Neural progenitor cell (in vitro differentiated cells): ENCODE results near the gene SHROOM1. TPM values are rescaled to one million over a fixed set of nuclear protein-coding genes. Genes with fewer than 3 reads are reported as not detected.

ENCODE experiments used
- DNase-seq: peaks from one replicate; pipeline ENCODE4 v3.0.0-alpha.2; 2016; ENCODE audit warnings: low spot score
- H2AFZ ChIP-seq: fragments of 200-600 bp; sonication (generic); replicated peaks from 2 replicates; pipeline ENCODE4 v1.6.1; 2016; ENCODE audit warnings: antibody characterized with exemption
- H3F3A ChIP-seq: fragments of 200-600 bp; sonication (generic); 2 replicates; pipeline ENCODE4 v1.6.1; 2016; ENCODE audit warnings: antibody characterized with exemption, low read depth
- H3K27ac ChIP-seq: fragments of 200-600 bp; sonication (generic); 2 replicates; pipeline ENCODE4 v1.5.1; 2016; ENCODE audit warnings: mild to moderate bottlenecking
- H3K27me3 ChIP-seq: fragments of 200-600 bp; sonication (generic); 2 replicates; pipeline ENCODE4 v1.6.1; 2016; ENCODE audit warnings: mild to moderate bottlenecking, moderate library complexity
- H3K36me3 ChIP-seq: fragments of 200-600 bp; sonication (generic); 2 replicates; pipeline ENCODE4 v1.5.1; 2016
- H3K4me1 ChIP-seq: fragments of 200-600 bp; sonication (generic); 2 replicates; pipeline ENCODE4 v1.6.1; 2016; ENCODE audit warnings: mixed run types
- H3K4me2 ChIP-seq: fragments of 200-600 bp; sonication (generic); 2 replicates; pipeline ENCODE4 v1.6.1; 2016
- H3K4me3 ChIP-seq: fragments of 200-600 bp; sonication (generic); 2 replicates; pipeline ENCODE4 v1.5.1; 2016
- H3K79me2 ChIP-seq: fragments of 200-600 bp; sonication (generic); 2 replicates; pipeline ENCODE4 v1.6.1; 2016; ENCODE audit warnings: low read depth
- H3K9ac ChIP-seq: fragments of 200-600 bp; sonication (generic); 2 replicates; pipeline ENCODE4 v1.6.1; 2016
- H3K9me3 ChIP-seq: fragments of 200-600 bp; sonication (generic); 2 replicates; pipeline ENCODE4 v1.5.1; 2016; ENCODE audit warnings: low read depth
- H4K20me1 ChIP-seq: fragments of 200-600 bp; sonication (generic); 2 replicates; pipeline ENCODE4 v1.6.1; 2016; ENCODE audit warnings: low read depth
- H3K27ac Mint-ChIP-seq: 3 replicates; pipeline ENCODE4 v1.8.0; 2021; ENCODE audit warnings: mixed read lengths
- H3K27me3 Mint-ChIP-seq: 2 replicates; pipeline ENCODE4 v1.8.0; 2022; ENCODE audit warnings: low read depth, mild to moderate bottlenecking, inconsistent platforms, moderate library complexity, mixed read lengths; ENCODE audit not compliant: insufficient read depth
- H3K36me3 Mint-ChIP-seq: 3 replicates; pipeline ENCODE4 v1.8.0; 2021; ENCODE audit warnings: mixed read lengths
- H3K4me1 Mint-ChIP-seq: 3 replicates; pipeline ENCODE4 v1.8.0; 2021; ENCODE audit warnings: mixed read lengths
- H3K4me3 Mint-ChIP-seq: 3 replicates; pipeline ENCODE4 v1.8.0; 2021; ENCODE audit warnings: mild to moderate bottlenecking, moderate library complexity, mixed read lengths
- H3K9me3 Mint-ChIP-seq: 3 replicates; pipeline ENCODE4 v1.8.0; 2020; ENCODE audit warnings: mixed read lengths
- EZH2 ChIP-seq: fragments of 200-600 bp; sonication (generic); IDR thresholded peaks from 2 replicates; pipeline ENCODE4 v1.6.1; 2017; ENCODE audit warnings: antibody characterized with exemption, mild to moderate bottlenecking, moderate library complexity
- EZH2phosphoT487 ChIP-seq: fragments of 200-600 bp; sonication (generic); IDR thresholded peaks from 2 replicates; pipeline ENCODE4 v1.6.1; 2017; ENCODE audit warnings: antibody characterized with exemption
- total RNA-seq: library from RNA; depleted of rRNA; stranded (reverse); fragments of >200 nt; gene quantifications from 2 replicates; pipeline ENCODE4 v1.2.3, GENCODE V29; 2015; ENCODE audit warnings: low replicate concordance
- TF ChIP-seq, protein P1 (sequence below): fragments of 200-600 bp; sonication (generic); IDR thresholded peaks from 2 replicates; pipeline ENCODE4 v1.5.1; 2017; ENCODE audit warnings: antibody characterized with exemption, mild to moderate bottlenecking

SHROOM1 gene
- total RNA-seq, 1 donor from 2014 or later: 0.36 TPM

DNA sequence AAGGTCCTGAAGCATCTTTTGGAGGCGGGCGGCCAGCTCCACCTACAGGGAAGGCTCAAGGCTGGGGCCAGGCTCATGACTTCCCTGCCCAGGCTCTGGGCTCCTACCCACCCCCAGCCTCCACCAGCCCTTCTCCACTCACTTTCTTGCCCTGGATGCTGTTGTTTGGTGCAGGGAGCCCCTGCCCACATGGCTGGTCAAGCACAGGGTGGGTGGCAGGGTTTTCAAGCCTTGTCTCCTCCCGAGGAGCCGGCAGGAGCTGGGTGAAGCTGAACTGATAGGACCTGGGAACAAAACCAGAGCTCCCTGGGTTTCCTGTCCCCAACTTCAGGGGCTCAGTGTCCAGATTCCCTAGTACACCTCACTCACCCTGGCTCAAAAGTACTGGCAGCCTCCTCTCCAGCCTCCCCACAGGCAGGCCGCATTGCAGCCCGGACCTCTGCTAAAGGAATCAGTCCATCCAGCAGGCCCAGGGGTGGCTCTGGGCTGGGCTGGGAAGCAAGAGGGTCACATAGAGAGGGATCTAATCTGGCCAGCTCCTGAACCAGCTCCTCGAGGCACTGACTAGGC, 6.9 kb downstream of the SHROOM1 start:
- H3K27ac ChIP-seq: no peak overlapping the region
- Mint-ChIP-seq H3K9me3 (no peaks in the 10 kb centered on the region), H3K36me3 (no peaks in the 10 kb centered on the region), H3K27me3 (peaks cover 33% of the 10 kb centered on the region), H3K4me3 (no peak overlapping the region), H3K27ac (no peak overlapping the region), H3K4me1 (peaks cover 11% of the 10 kb centered on the region)
- H3K9ac ChIP-seq: no peak overlapping the region
- no peaks in the 10 kb centered on the region for H3K4me1 ChIP-seq
- H3K79me2 ChIP-seq: no peaks in the 10 kb centered on the region
- TF ChIP-seq, protein P1, sequence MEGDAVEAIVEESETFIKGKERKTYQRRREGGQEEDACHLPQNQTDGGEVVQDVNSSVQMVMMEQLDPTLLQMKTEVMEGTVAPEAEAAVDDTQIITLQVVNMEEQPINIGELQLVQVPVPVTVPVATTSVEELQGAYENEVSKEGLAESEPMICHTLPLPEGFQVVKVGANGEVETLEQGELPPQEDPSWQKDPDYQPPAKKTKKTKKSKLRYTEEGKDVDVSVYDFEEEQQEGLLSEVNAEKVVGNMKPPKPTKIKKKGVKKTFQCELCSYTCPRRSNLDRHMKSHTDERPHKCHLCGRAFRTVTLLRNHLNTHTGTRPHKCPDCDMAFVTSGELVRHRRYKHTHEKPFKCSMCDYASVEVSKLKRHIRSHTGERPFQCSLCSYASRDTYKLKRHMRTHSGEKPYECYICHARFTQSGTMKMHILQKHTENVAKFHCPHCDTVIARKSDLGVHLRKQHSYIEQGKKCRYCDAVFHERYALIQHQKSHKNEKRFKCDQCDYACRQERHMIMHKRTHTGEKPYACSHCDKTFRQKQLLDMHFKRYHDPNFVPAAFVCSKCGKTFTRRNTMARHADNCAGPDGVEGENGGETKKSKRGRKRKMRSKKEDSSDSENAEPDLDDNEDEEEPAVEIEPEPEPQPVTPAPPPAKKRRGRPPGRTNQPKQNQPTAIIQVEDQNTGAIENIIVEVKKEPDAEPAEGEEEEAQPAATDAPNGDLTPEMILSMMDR: no peak
- TF ChIP-seq EZH2phosphoT487 (no peak), EZH2 (no peak)
- peaks cover 22% of the 10 kb centered on the region for H3F3A ChIP-seq
- DNase-seq: no peak
- H3K4me3 ChIP-seq: peak overlapping the region; percentile 45
- peak overlapping the region; percentile 79 for H3K4me2 ChIP-seq
- H4K20me1 ChIP-seq: no peaks in the 10 kb centered on the region
- peaks cover 99% of the 10 kb centered on the region for H3K27me3 ChIP-seq
- no peaks in the 10 kb centered on the region for H3K9me3 ChIP-seq
- H2AFZ ChIP-seq: peak overlapping the region; percentile 91
- no peaks in the 10 kb centered on the region for H3K36me3 ChIP-seq

DNA sequence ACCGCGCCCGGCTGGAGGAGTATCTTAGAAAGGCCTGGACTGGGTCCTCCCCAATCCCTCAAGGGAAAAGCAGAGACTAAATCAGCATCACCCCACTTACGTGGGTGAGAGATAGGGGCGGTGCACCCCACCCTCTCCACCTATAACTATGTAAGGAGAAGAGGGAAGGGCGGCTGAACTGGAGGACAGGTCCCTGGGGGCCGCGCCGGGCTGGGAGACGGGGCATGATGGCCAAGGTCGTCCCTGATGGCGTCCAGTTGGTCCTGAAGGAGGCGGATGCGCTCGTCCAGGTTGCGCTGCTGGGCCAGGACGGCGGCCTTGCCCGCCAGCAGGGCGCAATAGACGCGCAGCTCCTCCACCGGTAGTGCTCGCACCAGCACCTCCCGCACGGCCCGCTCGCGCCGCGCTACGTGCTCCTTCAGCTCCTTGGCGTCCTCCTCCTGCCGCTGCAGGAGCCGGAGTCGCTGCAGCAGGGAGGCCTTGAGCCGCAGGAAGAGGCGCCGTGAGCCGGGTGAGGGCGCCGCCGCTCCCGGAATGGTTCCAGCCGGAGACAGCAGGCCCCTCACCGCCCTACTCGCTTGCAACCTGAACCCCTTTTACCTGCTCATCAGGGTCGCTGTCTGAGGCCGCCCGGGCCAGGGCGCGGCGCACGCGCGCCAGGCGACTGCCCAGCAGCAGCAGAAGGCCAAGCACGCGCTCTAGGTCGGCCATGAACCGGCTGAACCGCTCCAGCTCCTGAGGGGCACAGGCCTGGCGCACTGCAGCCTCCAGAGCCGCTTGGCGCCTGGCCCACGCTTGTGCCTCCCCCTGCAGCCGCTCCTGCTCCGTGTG, 7.6 kb downstream of the SHROOM1 start:
- H3K4me2 ChIP-seq: peak overlapping the region; percentile 79
- TF ChIP-seq EZH2phosphoT487 (peak; percentile 43), EZH2 (no peak)
- peaks cover 22% of the 10 kb centered on the region for H3F3A ChIP-seq
- no peak overlapping the region for H3K27ac Mint-ChIP-seq
- H3K79me2 ChIP-seq: no peaks in the 10 kb centered on the region
- H3K4me1 ChIP-seq: no peaks in the 10 kb centered on the region
- no peaks in the 10 kb centered on the region for H4K20me1 ChIP-seq
- no peaks in the 10 kb centered on the region for H3K9me3 Mint-ChIP-seq
- H3K27me3 Mint-ChIP-seq: peaks cover 32% of the 10 kb centered on the region
- H3K9ac ChIP-seq: no peak overlapping the region
- no peaks in the 10 kb centered on the region for H3K9me3 ChIP-seq
- H3K27me3 ChIP-seq: peaks cover 99% of the 10 kb centered on the region
- no peaks in the 10 kb centered on the region for H3K36me3 ChIP-seq
- H3K4me3 Mint-ChIP-seq: no peak overlapping the region
- H2AFZ ChIP-seq: peak overlapping the region; percentile 91
- H3K4me1 Mint-ChIP-seq: peaks cover 11% of the 10 kb centered on the region
- H3K4me3 ChIP-seq: peak overlapping the region; percentile 45
- no peak overlapping the region for H3K27ac ChIP-seq
- DNase-seq: peak; percentile 85
- no peaks in the 10 kb centered on the region for H3K36me3 Mint-ChIP-seq

DNA sequence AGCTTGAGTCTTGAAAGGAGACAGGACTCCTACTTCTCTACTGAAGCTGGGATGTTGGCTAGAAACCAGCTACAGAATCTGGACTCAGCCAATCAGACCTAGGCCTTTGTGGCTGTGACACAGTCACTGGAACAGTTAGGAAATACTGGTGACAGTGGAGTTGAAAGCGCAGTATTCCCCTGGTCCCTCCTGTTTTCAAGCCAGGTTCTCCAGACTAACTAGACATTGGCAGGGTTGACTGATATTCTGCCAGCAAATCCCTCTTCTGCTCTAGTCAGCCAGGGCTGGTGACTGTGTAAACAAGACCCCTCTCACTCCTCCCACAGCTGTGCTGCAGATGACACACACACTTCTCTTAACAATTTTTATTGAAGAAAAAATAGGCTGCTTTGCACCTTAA, 8.7 kb downstream of the SHROOM1 start:
- Mint-ChIP-seq H3K36me3 (no peaks in the 10 kb centered on the region), H3K4me1 (peaks cover 11% of the 10 kb centered on the region), H3K27ac (no peak overlapping the region), H3K27me3 (peaks cover 22% of the 10 kb centered on the region), H3K4me3 (no peak overlapping the region), H3K9me3 (no peaks in the 10 kb centered on the region)
- no peak overlapping the region for H3K9ac ChIP-seq
- H3K79me2 ChIP-seq: no peaks in the 10 kb centered on the region
- no peak for DNase-seq
- no peaks in the 10 kb centered on the region for H3K36me3 ChIP-seq
- no peak for TF ChIP-seq EZH2phosphoT487
- TF ChIP-seq, protein P1: no peak
- TF ChIP-seq EZH2: no peak
- no peak overlapping the region for H3K27ac ChIP-seq
- no peaks in the 10 kb centered on the region for H3K9me3 ChIP-seq
- no peaks in the 10 kb centered on the region for H4K20me1 ChIP-seq
- H3K4me2 ChIP-seq: no peak overlapping the region
- H3F3A ChIP-seq: peaks cover 22% of the 10 kb centered on the region
- H2AFZ ChIP-seq: no peak overlapping the region
- no peak overlapping the region for H3K4me3 ChIP-seq
- H3K4me1 ChIP-seq: no peaks in the 10 kb centered on the region
- peaks cover 99% of the 10 kb centered on the region for H3K27me3 ChIP-seq

DNA sequence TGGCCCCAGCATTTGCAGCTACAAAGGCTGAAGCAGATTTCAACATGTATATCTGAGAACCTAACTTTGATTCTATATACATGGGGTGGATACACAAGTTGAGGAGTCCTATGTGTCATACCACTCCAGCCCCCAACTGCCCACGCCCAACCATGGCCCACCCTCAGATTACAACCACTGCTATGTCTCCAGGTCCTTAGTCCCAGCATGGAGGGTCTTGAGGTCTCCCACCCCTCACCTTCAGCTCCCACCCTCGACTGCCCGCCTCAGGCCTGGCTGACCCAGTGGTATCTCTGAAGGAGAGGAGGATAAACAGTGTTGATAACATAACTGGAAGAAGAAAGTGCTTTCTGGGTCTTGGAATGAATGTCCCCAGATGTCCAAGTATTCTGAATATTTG, 9.1 kb downstream of the SHROOM1 start:
- H3K79me2 ChIP-seq: no peaks in the 10 kb centered on the region
- no peak for DNase-seq
- H3K4me3 ChIP-seq: no peak overlapping the region
- H3K27me3 ChIP-seq: peaks cover 99% of the 10 kb centered on the region
- Mint-ChIP-seq H3K27ac (no peak overlapping the region), H3K4me1 (peaks cover 11% of the 10 kb centered on the region), H3K9me3 (no peaks in the 10 kb centered on the region), H3K4me3 (no peak overlapping the region), H3K27me3 (peaks cover 17% of the 10 kb centered on the region), H3K36me3 (no peaks in the 10 kb centered on the region)
- no peak overlapping the region for H3K27ac ChIP-seq
- no peak overlapping the region for H3K4me2 ChIP-seq
- no peaks in the 10 kb centered on the region for H3K9me3 ChIP-seq
- H3K4me1 ChIP-seq: no peaks in the 10 kb centered on the region
- H4K20me1 ChIP-seq: no peaks in the 10 kb centered on the region
- H3K36me3 ChIP-seq: no peaks in the 10 kb centered on the region
- no peak overlapping the region for H3K9ac ChIP-seq
- no peak overlapping the region for H2AFZ ChIP-seq
- TF ChIP-seq EZH2phosphoT487 (no peak), EZH2 (no peak)
- TF ChIP-seq, protein P1: no peak
- peaks cover 22% of the 10 kb centered on the region for H3F3A ChIP-seq
